Lower leg skin (tissue), 3 donors: ENCODE results near the gene EIF5A2.
"Not testable (repeated sequence)": the region's sequence is repeated elsewhere in the genome, so short reads cannot be mapped to it uniquely, and the experiment has no call there.

ENCODE experiments used
- POLR2A ChIP-seq, 2 donors: fragments of 450-650 bp; IDR thresholded peaks; one replicate each; pipeline ENCODE4 v1.6.1; 2016 to 2017; ENCODE audit warnings: antibody characterized with exemption in 2 of 2, mild to moderate bottlenecking in 1 of 2, moderate library complexity in 1 of 2
- TF ChIP-seq, protein P1 (sequence below), 3 donors: fragments of 450-650 bp; IDR thresholded peaks; one replicate each; pipeline ENCODE4 v1.5.1; 2016; ENCODE audit warnings: antibody characterized with exemption in 3 of 3, mild to moderate bottlenecking in 3 of 3, moderate library complexity in 2 of 3

DNA sequence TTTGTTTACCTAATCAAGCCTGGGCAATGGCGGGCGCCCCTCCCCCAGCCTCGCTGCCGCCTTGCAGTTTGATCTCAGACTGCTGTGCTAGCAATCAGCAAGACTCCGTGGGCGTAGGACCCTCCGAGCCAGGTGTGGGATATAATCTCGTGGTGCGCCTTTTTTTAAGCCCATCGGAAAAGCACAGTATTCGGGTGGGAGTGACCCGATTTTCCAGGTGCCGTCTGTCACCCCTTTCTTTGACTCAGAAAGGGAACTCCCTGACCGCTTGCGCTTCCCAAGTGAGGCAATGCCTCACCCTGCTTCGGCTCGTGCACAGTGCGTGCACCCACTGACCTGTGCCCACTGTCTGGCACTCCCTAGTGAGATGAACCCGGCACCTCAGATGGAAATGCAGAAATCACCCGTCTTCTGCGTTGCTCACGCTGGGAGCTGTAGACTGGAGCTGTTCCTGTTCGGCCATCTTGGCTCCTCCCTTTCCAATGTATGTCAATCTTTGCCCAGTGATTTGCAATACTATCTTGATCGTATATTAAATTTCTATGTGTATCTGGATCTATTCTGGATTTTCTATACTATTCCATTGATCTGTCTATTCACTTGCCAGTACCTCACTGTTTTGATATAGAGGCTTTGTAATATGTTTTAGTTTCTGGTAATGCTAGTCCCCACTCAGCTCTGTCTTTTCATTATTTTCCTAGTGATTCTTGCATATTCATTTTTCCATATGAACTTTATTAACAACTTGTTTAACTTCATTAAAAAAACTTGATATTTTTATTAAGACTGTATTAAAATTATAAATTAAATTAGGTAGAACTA lies 24.1 kb downstream of the EIF5A2 start:
- TF ChIP-seq, protein P1, sequence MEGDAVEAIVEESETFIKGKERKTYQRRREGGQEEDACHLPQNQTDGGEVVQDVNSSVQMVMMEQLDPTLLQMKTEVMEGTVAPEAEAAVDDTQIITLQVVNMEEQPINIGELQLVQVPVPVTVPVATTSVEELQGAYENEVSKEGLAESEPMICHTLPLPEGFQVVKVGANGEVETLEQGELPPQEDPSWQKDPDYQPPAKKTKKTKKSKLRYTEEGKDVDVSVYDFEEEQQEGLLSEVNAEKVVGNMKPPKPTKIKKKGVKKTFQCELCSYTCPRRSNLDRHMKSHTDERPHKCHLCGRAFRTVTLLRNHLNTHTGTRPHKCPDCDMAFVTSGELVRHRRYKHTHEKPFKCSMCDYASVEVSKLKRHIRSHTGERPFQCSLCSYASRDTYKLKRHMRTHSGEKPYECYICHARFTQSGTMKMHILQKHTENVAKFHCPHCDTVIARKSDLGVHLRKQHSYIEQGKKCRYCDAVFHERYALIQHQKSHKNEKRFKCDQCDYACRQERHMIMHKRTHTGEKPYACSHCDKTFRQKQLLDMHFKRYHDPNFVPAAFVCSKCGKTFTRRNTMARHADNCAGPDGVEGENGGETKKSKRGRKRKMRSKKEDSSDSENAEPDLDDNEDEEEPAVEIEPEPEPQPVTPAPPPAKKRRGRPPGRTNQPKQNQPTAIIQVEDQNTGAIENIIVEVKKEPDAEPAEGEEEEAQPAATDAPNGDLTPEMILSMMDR (IDR thresholded peaks at IDR 0.05) = not testable (repeated sequence)
- TF ChIP-seq POLR2A (IDR thresholded peaks at IDR 0.05) = not testable (repeated sequence)
